SK-N-SH treated with all-trans-retinoic acid at 6 μM for 48 hours (cell line): Measurements from ENCODE around the gene MAFF.

Experiments
- ATAC-seq: fragments of 200-7000 bp; cut with Tn5 transposase; 3 replicates; pipeline ENCODE4 v1.9.1; 2020; ENCODE audit warnings: mild to moderate bottlenecking, moderate library complexity
- ARNTL ChIP-seq: fragments of 450-650 bp; formaldehyde crosslinking; IDR thresholded peaks from 2 replicates; pipeline ENCODE4 v1.5.0; 2020; ENCODE audit warnings: low read depth, mild to moderate bottlenecking, moderate library complexity, borderline replicate concordance
- BACH2 ChIP-seq: fragments of 250-450 bp; sonication (Bioruptor Pico); IDR thresholded peaks from 2 replicates; pipeline ENCODE4 v1.9.0; 2021; ENCODE audit warnings: mild to moderate bottlenecking, borderline replicate concordance
- CSRNP3 ChIP-seq: fragments of 250-450 bp; sonication (Bioruptor Pico); IDR thresholded peaks from 2 replicates; pipeline ENCODE4 v1.5.1; 2021; ENCODE audit warnings: mild to moderate bottlenecking, moderate library complexity
- ESRRG ChIP-seq: fragments of 250-450 bp; sonication (Bioruptor Pico); IDR thresholded peaks from 2 replicates; pipeline ENCODE4 v1.6.1; 2021; ENCODE audit warnings: mild to moderate bottlenecking
- GLIS3 ChIP-seq: fragments of 250-450 bp; sonication (Bioruptor Pico); IDR thresholded peaks from 2 replicates; pipeline ENCODE4 v1.5.0; 2020; ENCODE audit warnings: mild to moderate bottlenecking, moderate library complexity
- ISL1 ChIP-seq: fragments of 250-450 bp; sonication (Bioruptor Pico); IDR thresholded peaks from 2 replicates; pipeline ENCODE4 v2.1.2; 2022; ENCODE audit warnings: mild to moderate bottlenecking, moderate library complexity
- OSR1 ChIP-seq: fragments of 250-450 bp; sonication (Bioruptor Pico); IDR thresholded peaks from 2 replicates; pipeline ENCODE4 v1.8.0; 2022; ENCODE audit warnings: moderate library complexity, mild to moderate bottlenecking, inconsistent platforms
- POU6F1 ChIP-seq: fragments of 250-450 bp; sonication (Bioruptor Pico); IDR thresholded peaks from 2 replicates; pipeline ENCODE4 v1.8.0; 2021; ENCODE audit warnings: low read depth, mild to moderate bottlenecking, moderate library complexity, borderline replicate concordance
- RARB ChIP-seq: fragments of 250-450 bp; sonication (Bioruptor Pico); IDR thresholded peaks from 2 replicates; pipeline ENCODE4 v1.8.0; 2021; ENCODE audit warnings: mild to moderate bottlenecking, moderate library complexity
- SNAI2 ChIP-seq: fragments of 250-450 bp; sonication (Bioruptor Pico); IDR thresholded peaks from 2 replicates; pipeline ENCODE4 v1.5.0; 2020; ENCODE audit warnings: mild to moderate bottlenecking, moderate library complexity
- TCF4 ChIP-seq: fragments of 250-450 bp; sonication (Bioruptor Pico); IDR thresholded peaks from 2 replicates; pipeline ENCODE4 v1.8.0; 2021; ENCODE audit warnings: mild to moderate bottlenecking, moderate library complexity, borderline replicate concordance
- TOX ChIP-seq: fragments of 250-450 bp; sonication (Bioruptor Pico); IDR thresholded peaks from 2 replicates; pipeline ENCODE4 v1.8.0; 2021; ENCODE audit warnings: mild to moderate bottlenecking, moderate library complexity, borderline replicate concordance
- ZC3H10 ChIP-seq: fragments of 250-450 bp; sonication (Bioruptor Pico); IDR thresholded peaks from 2 replicates; pipeline ENCODE4 v1.5.1; 2021; ENCODE audit warnings: mild to moderate bottlenecking, moderate library complexity
- ZFP3 ChIP-seq: fragments of 250-450 bp; sonication (Bioruptor Pico); IDR thresholded peaks from 2 replicates; pipeline ENCODE4 v1.5.0; 2020; ENCODE audit warnings: mild to moderate bottlenecking, moderate library complexity
- ZFP30 ChIP-seq: fragments of 450-650 bp; formaldehyde crosslinking; IDR thresholded peaks from 2 replicates; pipeline ENCODE4 v1.5.0; 2022; ENCODE audit warnings: mild to moderate bottlenecking, moderate library complexity
- ZNF565 ChIP-seq: fragments of 450-650 bp; formaldehyde crosslinking; conservative IDR thresholded peaks from 2 replicates; pipeline ENCODE4 v1.5.0; 2020; ENCODE audit warnings: low read depth, mild to moderate bottlenecking, moderate library complexity
- ZNF70 ChIP-seq: fragments of 450-650 bp; formaldehyde crosslinking; IDR thresholded peaks from 2 replicates; pipeline ENCODE4 v1.5.0; 2020; ENCODE audit warnings: mild to moderate bottlenecking, moderate library complexity
- ZNF8 ChIP-seq: fragments of 450-650 bp; formaldehyde crosslinking; IDR thresholded peaks from 2 replicates; pipeline ENCODE4 v1.5.0; 2020; ENCODE audit warnings: mild to moderate bottlenecking, moderate library complexity
- TF ChIP-seq, protein P1 (sequence below): fragments of 250-450 bp; sonication (Bioruptor Pico); IDR thresholded peaks from 2 replicates; pipeline ENCODE4 v1.5.1; 2020; ENCODE audit warnings: low read depth, mild to moderate bottlenecking, moderate library complexity
- TF ChIP-seq, protein P2 (sequence below): fragments of 250-450 bp; sonication (Bioruptor Pico); IDR thresholded peaks from 2 replicates; pipeline ENCODE4 v1.8.0; 2020; ENCODE audit warnings: mild to moderate bottlenecking, moderate library complexity, borderline replicate concordance
- TF ChIP-seq, protein P3 (sequence below): fragments of 250-450 bp; sonication (Bioruptor Pico); IDR thresholded peaks from 2 replicates; pipeline ENCODE4 v1.5.0; 2020; ENCODE audit warnings: mild to moderate bottlenecking, moderate library complexity

MAFF gene

GRCh38 chr22:38172832-38173640, 28.8 kb upstream of the MAFF start:
- TF ChIP-seq POU6F1 (CRISPR knock-in tag) (no peak), ZNF8 (CRISPR knock-in tag) (no peak), ZNF565 (CRISPR knock-in tag) (no peak), SNAI2 (CRISPR knock-in tag) (no peak), TOX (no peak), ZNF70 (CRISPR knock-in tag) (no peak), ESRRG (CRISPR knock-in tag) (no peak), ZC3H10 (CRISPR knock-in tag) (no peak), TCF4 (CRISPR knock-in tag) (no peak), RARB (CRISPR knock-in tag) (no peak)
- TF ChIP-seq, protein P1, sequence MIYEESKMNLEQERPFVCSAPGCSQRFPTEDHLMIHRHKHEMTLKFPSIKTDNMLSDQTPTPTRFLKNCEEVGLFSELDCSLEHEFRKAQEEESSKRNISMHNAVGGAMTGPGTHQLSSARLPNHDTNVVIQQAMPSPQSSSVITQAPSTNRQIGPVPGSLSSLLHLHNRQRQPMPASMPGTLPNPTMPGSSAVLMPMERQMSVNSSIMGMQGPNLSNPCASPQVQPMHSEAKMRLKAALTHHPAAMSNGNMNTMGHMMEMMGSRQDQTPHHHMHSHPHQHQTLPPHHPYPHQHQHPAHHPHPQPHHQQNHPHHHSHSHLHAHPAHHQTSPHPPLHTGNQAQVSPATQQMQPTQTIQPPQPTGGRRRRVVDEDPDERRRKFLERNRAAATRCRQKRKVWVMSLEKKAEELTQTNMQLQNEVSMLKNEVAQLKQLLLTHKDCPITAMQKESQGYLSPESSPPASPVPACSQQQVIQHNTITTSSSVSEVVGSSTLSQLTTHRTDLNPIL: no peak
- ATAC-seq: no peak

GRCh38 chr22:38173641-38173906, 28.2 kb upstream of the MAFF start:
- TF ChIP-seq ZNF565 (CRISPR knock-in tag) (no peak), GLIS3 (CRISPR knock-in tag) (no peak), CSRNP3 (no peak), ZNF8 (CRISPR knock-in tag) (no peak)
- no peak for ATAC-seq

DNA sequence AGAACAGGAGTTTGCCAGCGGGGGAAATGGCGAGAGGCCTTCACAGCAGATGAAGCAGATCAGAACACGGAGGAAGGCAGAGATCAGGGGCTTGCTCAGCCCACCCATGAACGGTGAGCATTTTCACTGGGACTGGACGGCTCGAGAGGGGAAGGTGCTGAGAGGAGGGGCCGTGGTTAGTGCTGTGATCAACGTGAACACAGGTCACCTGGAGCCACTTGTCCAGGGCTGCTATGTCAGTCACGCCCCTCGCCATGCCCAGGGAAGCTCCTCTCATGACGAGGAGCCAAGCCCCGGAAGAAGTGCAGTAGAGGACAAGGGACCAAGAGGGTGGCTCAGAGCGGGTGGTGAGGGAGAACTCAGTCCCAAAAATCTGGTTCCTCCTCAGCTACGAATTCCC, 27.2 kb upstream of the MAFF start:
- ATAC-seq: no peak
- TF ChIP-seq ZFP30 (CRISPR knock-in tag) (no peak), ZC3H10 (CRISPR knock-in tag) (no peak), RARB (CRISPR knock-in tag) (no peak), ZNF8 (CRISPR knock-in tag) (no peak), SNAI2 (CRISPR knock-in tag) (no peak)

- TF ChIP-seq, protein P2, sequence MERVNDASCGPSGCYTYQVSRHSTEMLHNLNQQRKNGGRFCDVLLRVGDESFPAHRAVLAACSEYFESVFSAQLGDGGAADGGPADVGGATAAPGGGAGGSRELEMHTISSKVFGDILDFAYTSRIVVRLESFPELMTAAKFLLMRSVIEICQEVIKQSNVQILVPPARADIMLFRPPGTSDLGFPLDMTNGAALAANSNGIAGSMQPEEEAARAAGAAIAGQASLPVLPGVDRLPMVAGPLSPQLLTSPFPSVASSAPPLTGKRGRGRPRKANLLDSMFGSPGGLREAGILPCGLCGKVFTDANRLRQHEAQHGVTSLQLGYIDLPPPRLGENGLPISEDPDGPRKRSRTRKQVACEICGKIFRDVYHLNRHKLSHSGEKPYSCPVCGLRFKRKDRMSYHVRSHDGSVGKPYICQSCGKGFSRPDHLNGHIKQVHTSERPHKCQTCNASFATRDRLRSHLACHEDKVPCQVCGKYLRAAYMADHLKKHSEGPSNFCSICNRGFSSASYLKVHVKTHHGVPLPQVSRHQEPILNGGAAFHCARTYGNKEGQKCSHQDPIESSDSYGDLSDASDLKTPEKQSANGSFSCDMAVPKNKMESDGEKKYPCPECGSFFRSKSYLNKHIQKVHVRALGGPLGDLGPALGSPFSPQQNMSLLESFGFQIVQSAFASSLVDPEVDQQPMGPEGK (CRISPR knock-in tag): no peak
- no peak for TF ChIP-seq CSRNP3
- TF ChIP-seq, protein P3, sequence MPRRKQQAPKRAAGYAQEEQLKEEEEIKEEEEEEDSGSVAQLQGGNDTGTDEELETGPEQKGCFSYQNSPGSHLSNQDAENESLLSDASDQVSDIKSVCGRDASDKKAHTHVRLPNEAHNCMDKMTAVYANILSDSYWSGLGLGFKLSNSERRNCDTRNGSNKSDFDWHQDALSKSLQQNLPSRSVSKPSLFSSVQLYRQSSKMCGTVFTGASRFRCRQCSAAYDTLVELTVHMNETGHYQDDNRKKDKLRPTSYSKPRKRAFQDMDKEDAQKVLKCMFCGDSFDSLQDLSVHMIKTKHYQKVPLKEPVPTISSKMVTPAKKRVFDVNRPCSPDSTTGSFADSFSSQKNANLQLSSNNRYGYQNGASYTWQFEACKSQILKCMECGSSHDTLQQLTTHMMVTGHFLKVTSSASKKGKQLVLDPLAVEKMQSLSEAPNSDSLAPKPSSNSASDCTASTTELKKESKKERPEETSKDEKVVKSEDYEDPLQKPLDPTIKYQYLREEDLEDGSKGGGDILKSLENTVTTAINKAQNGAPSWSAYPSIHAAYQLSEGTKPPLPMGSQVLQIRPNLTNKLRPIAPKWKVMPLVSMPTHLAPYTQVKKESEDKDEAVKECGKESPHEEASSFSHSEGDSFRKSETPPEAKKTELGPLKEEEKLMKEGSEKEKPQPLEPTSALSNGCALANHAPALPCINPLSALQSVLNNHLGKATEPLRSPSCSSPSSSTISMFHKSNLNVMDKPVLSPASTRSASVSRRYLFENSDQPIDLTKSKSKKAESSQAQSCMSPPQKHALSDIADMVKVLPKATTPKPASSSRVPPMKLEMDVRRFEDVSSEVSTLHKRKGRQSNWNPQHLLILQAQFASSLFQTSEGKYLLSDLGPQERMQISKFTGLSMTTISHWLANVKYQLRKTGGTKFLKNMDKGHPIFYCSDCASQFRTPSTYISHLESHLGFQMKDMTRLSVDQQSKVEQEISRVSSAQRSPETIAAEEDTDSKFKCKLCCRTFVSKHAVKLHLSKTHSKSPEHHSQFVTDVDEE: no peak
- TF ChIP-seq TOX: no peak
- TF ChIP-seq ISL1: no peak
- TF ChIP-seq ZNF70 (CRISPR knock-in tag): no peak
- TF ChIP-seq RARB (CRISPR knock-in tag): no peak
- TF ChIP-seq ZNF565 (CRISPR knock-in tag): no peak
- TF ChIP-seq ZC3H10 (CRISPR knock-in tag): no peak
- no peak for TF ChIP-seq ZFP3 (CRISPR knock-in tag)
- TF ChIP-seq TCF4 (CRISPR knock-in tag): no peak
- TF ChIP-seq GLIS3 (CRISPR knock-in tag): no peak
- no peak for TF ChIP-seq OSR1 (CRISPR knock-in tag)
- no peak for TF ChIP-seq SNAI2 (CRISPR knock-in tag)
- no peak for TF ChIP-seq ARNTL (CRISPR knock-in tag)
- TF ChIP-seq, protein P1: no peak
- TF ChIP-seq ESRRG (CRISPR knock-in tag): no peak
- TF ChIP-seq BACH2: no peak
- TF ChIP-seq ZFP30 (CRISPR knock-in tag): no peak
- no peak for ATAC-seq
Measured at GRCh38 chr22:38175206-38176118, 26.3 kb upstream of the MAFF start.
